Astrocyte of the spinal cord (primary cell): ENCODE data around the gene WDR20.

Experiments
- DNase-seq: peaks from one replicate; pipeline ENCODE4 v3.0.0; 2011; ENCODE audit warnings: low read depth, low spot score
- H3K4me3 ChIP-seq: 2 replicates; pipeline ENCODE4 v1.5.1; 2011; ENCODE audit warnings: low read depth, mild to moderate bottlenecking, low read length, moderate library complexity
- CTCF ChIP-seq: IDR thresholded peaks from 2 replicates; pipeline ENCODE4 v1.5.1; 2012; ENCODE audit warnings: low read depth, mild to moderate bottlenecking, low read length, inconsistent platforms
- in situ Hi-C: cut with HindIII; loops from 2 replicates; pipeline ENCODE4 v1.10.0; 2017; ENCODE audit warnings: low sequenced_read_pairs

Gene WDR20

GRCh38 chr14:102230481-102231210 lies 90.9 kb downstream of the WDR20 start:
- in situ Hi-C loops: no loop called here
- DNase-seq: no peak
- H3K4me3 ChIP-seq: no peak overlapping the region
- no peak for TF ChIP-seq CTCF

GRCh38 chr14:102231476-102232347 lies 92.0 kb downstream of the WDR20 start:
- in situ Hi-C loops: no loop called here
- H3K4me3 ChIP-seq: no peak overlapping the region
- DNase-seq: no peak
- no peak for TF ChIP-seq CTCF

- DNase-seq: no peak
- TF ChIP-seq CTCF: no peak
- in situ Hi-C loops: no loop called here
- no peak overlapping the region for H3K4me3 ChIP-seq
These were observed 92.6 kb downstream of the WDR20 start for GRCh38 chr14:102232348-102232625.

GRCh38 chr14:102233081-102233480 lies 93.4 kb downstream of the WDR20 start:
- TF ChIP-seq CTCF: no peak
- no peak overlapping the region for H3K4me3 ChIP-seq
- in situ Hi-C loops: no loop called here
- DNase-seq: no peak

GRCh38 chr14:102234331-102235264 lies 94.9 kb downstream of the WDR20 start:
- peak overlapping the region; percentile 24 for H3K4me3 ChIP-seq
- in situ Hi-C loops: no loop called here
- DNase-seq: no peak

More at GRCh38 chr14:102234331-102235264, 94.9 kb downstream of the WDR20 start:
- no peak for TF ChIP-seq CTCF
